Chondrocyte (in vitro differentiated cells): ENCODE measurements around the gene IPO5. TPM values are rescaled to one million over a fixed set of nuclear protein-coding genes. Genes with fewer than 3 reads are reported as not detected.

Experiments used
- DNase-seq: peaks from one replicate; pipeline ENCODE4 v3.0.0; 2021; ENCODE audit warnings: mixed read lengths, low spot score
- H3K27ac Mint-ChIP-seq: one replicate; pipeline ENCODE4 v1.8.0; 2021; ENCODE audit warnings: mild to moderate bottlenecking, moderate library complexity, mixed read lengths; ENCODE audit not compliant: unreplicated experiment
- H3K27me3 Mint-ChIP-seq: 2 replicates; pipeline ENCODE4 v1.8.0; 2021; ENCODE audit warnings: low read depth, mixed read lengths
- H3K36me3 Mint-ChIP-seq: 2 replicates; pipeline ENCODE4 v1.8.0; 2021; ENCODE audit warnings: low read depth, mixed read lengths
- H3K4me1 Mint-ChIP-seq: 2 replicates; pipeline ENCODE4 v1.8.0; 2021; ENCODE audit warnings: low read depth, mild to moderate bottlenecking, mixed read lengths
- H3K4me3 Mint-ChIP-seq: one replicate; pipeline ENCODE4 v1.8.0; 2021; ENCODE audit warnings: mild to moderate bottlenecking, moderate library complexity, mixed read lengths; ENCODE audit not compliant: unreplicated experiment
- H3K9me3 Mint-ChIP-seq: 2 replicates; pipeline ENCODE4 v1.8.0; 2021; ENCODE audit warnings: low read depth, mixed read lengths
- CTCF ChIP-seq: fragments of 200-600 bp; sonication (generic); IDR thresholded peaks from 2 replicates; pipeline ENCODE4 v1.5.0; 2021; ENCODE audit warnings: antibody characterized with exemption, mild to moderate bottlenecking, moderate library complexity
- total RNA-seq: library from RNA; stranded (reverse); gene quantifications from 3 replicates; pipeline ENCODE4 v1.2.1, GENCODE V29; 2021

IPO5 gene
- total RNA-seq, 1 donor from 2014 or later = 119 TPM

- no peak overlapping the region for H3K4me3 Mint-ChIP-seq
- TF ChIP-seq CTCF = no peak
- H3K36me3 Mint-ChIP-seq = no peaks in the 10 kb centered on the region
- H3K4me1 Mint-ChIP-seq = no peaks in the 10 kb centered on the region
- no peak for DNase-seq
- no peak overlapping the region for H3K27ac Mint-ChIP-seq
- no peaks in the 10 kb centered on the region for H3K9me3 Mint-ChIP-seq
- no peaks in the 10 kb centered on the region for H3K27me3 Mint-ChIP-seq
These were observed 13.8 kb downstream of the IPO5 start for GRCh38 chr13:97967226-97967625.

GRCh38 chr13:97967948-97968347 lies 14.5 kb downstream of the IPO5 start:
- H3K4me3 Mint-ChIP-seq = no peak overlapping the region
- no peak for DNase-seq
- H3K27me3 Mint-ChIP-seq = no peaks in the 10 kb centered on the region
- H3K9me3 Mint-ChIP-seq = no peaks in the 10 kb centered on the region
- H3K36me3 Mint-ChIP-seq = no peaks in the 10 kb centered on the region
- H3K4me1 Mint-ChIP-seq = no peaks in the 10 kb centered on the region
- H3K27ac Mint-ChIP-seq = no peak overlapping the region
- no peak for TF ChIP-seq CTCF

- no peak for DNase-seq
- peaks cover 5% of the 10 kb centered on the region for H3K4me1 Mint-ChIP-seq
- H3K9me3 Mint-ChIP-seq = no peaks in the 10 kb centered on the region
- H3K4me3 Mint-ChIP-seq = no peak overlapping the region
- no peaks in the 10 kb centered on the region for H3K36me3 Mint-ChIP-seq
- no peak for TF ChIP-seq CTCF
- H3K27ac Mint-ChIP-seq = no peak overlapping the region
- H3K27me3 Mint-ChIP-seq = no peaks in the 10 kb centered on the region
These were observed 18.0 kb downstream of the IPO5 start for GRCh38 chr13:97971519-97971918.

- Mint-ChIP-seq H3K27me3 (no peaks in the 10 kb centered on the region), H3K27ac (peak overlapping the region; percentile 42), H3K9me3 (no peaks in the 10 kb centered on the region), H3K4me1 (peaks cover 29% of the 10 kb centered on the region), H3K4me3 (no peak overlapping the region), H3K36me3 (no peaks in the 10 kb centered on the region)
- no peak for DNase-seq
- TF ChIP-seq CTCF = no peak
These were observed 21.3 kb downstream of the IPO5 start for GRCh38 chr13:97974773-97975172.

GRCh38 chr13:97975280-97975847 lies 21.9 kb downstream of the IPO5 start:
- TF ChIP-seq CTCF = no peak
- no peak for DNase-seq
- peaks cover 33% of the 10 kb centered on the region for H3K4me1 Mint-ChIP-seq
- H3K9me3 Mint-ChIP-seq = no peaks in the 10 kb centered on the region
- no peaks in the 10 kb centered on the region for H3K27me3 Mint-ChIP-seq
- H3K27ac Mint-ChIP-seq = peak overlapping the region; percentile 94
- no peaks in the 10 kb centered on the region for H3K36me3 Mint-ChIP-seq
- peak overlapping the region; percentile 86 for H3K4me3 Mint-ChIP-seq
